ENCODE measurements around the gene UCK2.

Gene UCK2

GRCh38 chr1:165880993-165881392 lies 53.6 kb downstream of the UCK2 start:
- DNase-seq (ENCODE audit: low read depth): no peak

- no peak for DNase-seq (ENCODE audit: low read depth)
Measured at GRCh38 chr1:165882168-165882837, 54.9 kb downstream of the UCK2 start.

- no peak for DNase-seq (ENCODE audit: low read depth)
Measured at GRCh38 chr1:165883056-165883455, 55.6 kb downstream of the UCK2 start.

- DNase-seq (ENCODE audit: low read depth): no peak
Measured at GRCh38 chr1:165884009-165884689, 56.7 kb downstream of the UCK2 start.

- DNase-seq (ENCODE audit: low read depth): no peak
Measured at GRCh38 chr1:165884690-165885304, 57.4 kb downstream of the UCK2 start.

GRCh38 chr1:165885305-165885694 lies 57.9 kb downstream of the UCK2 start:
- no peak for DNase-seq (ENCODE audit: low read depth)

- DNase-seq (ENCODE audit: low read depth): no peak
Measured at GRCh38 chr1:165886193-165886592, 58.8 kb downstream of the UCK2 start.

GRCh38 chr1:165886983-165887382 lies 59.6 kb downstream of the UCK2 start:
- no peak for DNase-seq (ENCODE audit: low read depth)

- DNase-seq (ENCODE audit: low read depth): no peak
Measured at GRCh38 chr1:165887877-165888551, 60.6 kb downstream of the UCK2 start.

- no peak for DNase-seq (ENCODE audit: low read depth)
Measured at GRCh38 chr1:165888552-165888920, 61.1 kb downstream of the UCK2 start.

- no peak for DNase-seq (ENCODE audit: low read depth)
Measured at GRCh38 chr1:165890684-165891083, 63.3 kb downstream of the UCK2 start.

- DNase-seq (ENCODE audit: low read depth): no peak
Measured at GRCh38 chr1:165891111-165891860, 63.9 kb downstream of the UCK2 start.

GRCh38 chr1:165892935-165893334 lies 65.5 kb downstream of the UCK2 start:
- DNase-seq (ENCODE audit: low read depth): no peak

- no peak for DNase-seq (ENCODE audit: low read depth)
Measured at GRCh38 chr1:165893507-165893906, 66.1 kb downstream of the UCK2 start.

- DNase-seq (ENCODE audit: low read depth): no peak
Measured at GRCh38 chr1:165894591-165894990, 67.2 kb downstream of the UCK2 start.

- no peak for DNase-seq (ENCODE audit: low read depth)
Measured at GRCh38 chr1:165895451-165895871, 68.0 kb downstream of the UCK2 start.

- no peak for DNase-seq (ENCODE audit: low read depth)
Measured at GRCh38 chr1:165896277-165896676, 68.9 kb downstream of the UCK2 start.

- no peak for DNase-seq (ENCODE audit: low read depth)
Measured at GRCh38 chr1:165897326-165898303, 70.2 kb downstream of the UCK2 start.

- no peak for DNase-seq (ENCODE audit: low read depth)
Measured at GRCh38 chr1:165898837-165899236, 71.4 kb downstream of the UCK2 start.

GRCh38 chr1:165899461-165899941 lies 72.1 kb downstream of the UCK2 start:
- DNase-seq (ENCODE audit: low read depth): no peak

Measured in T-helper 22 cell (primary cell).